Sigmoid colon (tissue), 4 donors: Measurements from ENCODE around the gene ARRB1.

Experiments
- CTCF ChIP-seq, 4 experiments: fragments of 450-650 bp in 3 of 4; fragments of 200-600 bp in 1 of 4; IDR thresholded peaks; one replicate each; pipeline ENCODE4 v1.5.1; 2016 to 2019; ENCODE audit warnings: antibody characterized with exemption in 4 of 4, mild to moderate bottlenecking in 3 of 4, moderate library complexity in 2 of 4
- EP300 ChIP-seq, 4 donors: sonication (generic); formaldehyde crosslinking; IDR thresholded peaks; one replicate each; pipeline ENCODE4 v1.6.1; 2017; ENCODE audit warnings: antibody characterized with exemption in 4 of 4
- POLR2A ChIP-seq, 2 donors: fragments of 450-650 bp; IDR thresholded peaks; one replicate each; pipeline ENCODE4 v1.6.1; 2016; ENCODE audit warnings: antibody characterized with exemption in 2 of 2, mild to moderate bottlenecking in 2 of 2, moderate library complexity in 2 of 2
- POLR2AphosphoS5 ChIP-seq, 4 donors: sonication (generic); formaldehyde crosslinking; IDR thresholded peaks; one replicate each; pipeline ENCODE4 v1.6.1; 2017; ENCODE audit warnings: antibody characterized with exemption in 4 of 4

- no peak for TF ChIP-seq CTCF (IDR thresholded peaks at IDR 0.05)
- no peak for TF ChIP-seq POLR2A (IDR thresholded peaks at IDR 0.05)
- TF ChIP-seq POLR2AphosphoS5 (IDR thresholded peaks at IDR 0.05), result no peak
- TF ChIP-seq EP300 (IDR thresholded peaks at IDR 0.05), result no peak
These were observed 85.5 kb downstream of the ARRB1 start for GRCh38 chr11:75265851-75266531.
